Lower lobe of right lung (tissue), 2 donors: ENCODE results near the gene SPATA20. TPM values are rescaled to one million over a fixed set of nuclear protein-coding genes. Genes with fewer than 3 reads are reported as not detected.

Source experiments
- ATAC-seq, 2 donors: fragments of 200-7000 bp; cut with Tn5 transposase; one replicate each; pipeline ENCODE4 v1.9.1; 2020 to 2022; ENCODE audit warnings: mild to moderate bottlenecking in 2 of 2, moderate library complexity in 2 of 2
- DNase-seq: peaks from one replicate; pipeline ENCODE4 v3.0.0-alpha.2; 2020
- H3K27ac ChIP-seq: fragments of 200-600 bp; one replicate; pipeline ENCODE4 v1.8.0; 2022
- H3K27me3 ChIP-seq: fragments of 200-600 bp; one replicate; pipeline ENCODE4 v1.8.0; 2022; ENCODE audit warnings: low read depth
- H3K36me3 ChIP-seq: fragments of 200-600 bp; one replicate; pipeline ENCODE4 v1.8.0; 2022; ENCODE audit warnings: mild to moderate bottlenecking
- H3K4me1 ChIP-seq: fragments of 200-600 bp; one replicate; pipeline ENCODE4 v1.8.0; 2022
- H3K4me3 ChIP-seq: fragments of 200-600 bp; one replicate; pipeline ENCODE4 v1.8.0; 2022; ENCODE audit warnings: mild to moderate bottlenecking
- H3K9me3 ChIP-seq: fragments of 200-600 bp; one replicate; pipeline ENCODE4 v1.8.0; 2022
- CTCF ChIP-seq: fragments of 200-600 bp; IDR thresholded peaks from one replicate; pipeline ENCODE4 v1.8.0; 2022; ENCODE audit warnings: antibody characterized with exemption, mild to moderate bottlenecking
- intact Hi-C: fragments of 100-400 bp; cut with DNase I; formaldehyde crosslinking; loops from one replicate; pipeline ENCODE4 v1.11.0; 2022
- total RNA-seq: library from RNA; stranded (reverse); fragmentation: NEBNext Ultra II Directional; extraction: Animal tissue kit (Norgen Biotek cat#: 25700); gene quantifications from one replicate; pipeline ENCODE4 v1.2.1, GENCODE V29; 2021
- donor health status: DM: no; HTN: yes; CAD: no; lungs with severe emphysema.

SPATA20 gene
- total RNA-seq, 1 donor from 2014 or later, result 29.7 TPM

- DNase-seq, result no peak
- no peak for TF ChIP-seq CTCF
- Histone ChIP-seq H3K36me3 (no peaks in the 10 kb centered on the region), H3K4me1 (peaks cover 38% of the 10 kb centered on the region), H3K4me3 (peak overlapping the region; percentile 55), H3K27ac (no peak overlapping the region), H3K27me3 (peaks cover 75% of the 10 kb centered on the region), H3K9me3 (no peaks in the 10 kb centered on the region)
- intact Hi-C loops, result no loop called here
- no peak for ATAC-seq
These were observed 14.2 kb downstream of the SPATA20 start for GRCh38 chr17:50560931-50561745.

GRCh38 chr17:50561746-50562141 is 14.8 kb downstream of the SPATA20 start:
- Histone ChIP-seq H3K27ac (no peak overlapping the region), H3K4me1 (peaks cover 38% of the 10 kb centered on the region), H3K9me3 (no peaks in the 10 kb centered on the region), H3K36me3 (no peaks in the 10 kb centered on the region), H3K4me3 (peak overlapping the region; percentile 55), H3K27me3 (peaks cover 80% of the 10 kb centered on the region)
- no peak for DNase-seq
- intact Hi-C loops, result no loop called here
- no peak for TF ChIP-seq CTCF
- no peak for ATAC-seq

GRCh38 chr17:50562242-50563091 is 15.5 kb downstream of the SPATA20 start:
- peaks cover 38% of the 10 kb centered on the region for H3K4me1 ChIP-seq
- no peak overlapping the region for H3K4me3 ChIP-seq
- intact Hi-C loops, result no loop called here
- peaks cover 82% of the 10 kb centered on the region for H3K27me3 ChIP-seq
- H3K9me3 ChIP-seq, result no peaks in the 10 kb centered on the region
- DNase-seq (no peak), ATAC-seq (no peak)
- no peak for TF ChIP-seq CTCF
- H3K36me3 ChIP-seq, result no peaks in the 10 kb centered on the region
- H3K27ac ChIP-seq, result no peak overlapping the region

- Histone ChIP-seq H3K27me3 (peaks cover 79% of the 10 kb centered on the region), H3K4me3 (no peak overlapping the region), H3K36me3 (no peaks in the 10 kb centered on the region), H3K4me1 (peaks cover 38% of the 10 kb centered on the region), H3K9me3 (no peaks in the 10 kb centered on the region), H3K27ac (no peak overlapping the region)
- no peak for TF ChIP-seq CTCF
- DNase-seq (no peak), ATAC-seq (no peak)
- intact Hi-C loops, result no loop called here
These were observed 16.1 kb downstream of the SPATA20 start for GRCh38 chr17:50563092-50563511.

GRCh38 chr17:50564916-50565315 is 17.9 kb downstream of the SPATA20 start:
- no peak for DNase-seq
- H3K4me1 ChIP-seq, result peaks cover 22% of the 10 kb centered on the region
- no peaks in the 10 kb centered on the region for H3K36me3 ChIP-seq
- ATAC-seq, result peak in 1 of 2 donors; percentile 21
- peaks cover 61% of the 10 kb centered on the region for H3K27me3 ChIP-seq
- H3K27ac ChIP-seq, result peak overlapping the region; percentile 31
- H3K9me3 ChIP-seq, result no peaks in the 10 kb centered on the region
- intact Hi-C loops, result no loop called here
- no peak overlapping the region for H3K4me3 ChIP-seq
- no peak for TF ChIP-seq CTCF
